CD8-positive, alpha-beta memory T cell (primary cell): ENCODE data around the gene QPRT. TPM values are rescaled to one million over a fixed set of nuclear protein-coding genes. Genes with fewer than 3 reads are reported as not detected.
"Not testable (repeated sequence)": the region's sequence is repeated elsewhere in the genome, so short reads cannot be mapped to it uniquely, and the experiment has no call there.

Experiments used
- CTCF ChIA-PET: fragments of 350-600 bp; sonication (Branson Sonifier 250); formaldehyde crosslinking; loops from one replicate; lab custom pipeline; 2021; ENCODE audit warnings: antibody characterized with exemption; lab: Charles Lee
- POLR2A ChIA-PET: fragments of 350-600 bp; sonication (Branson Sonifier 250); formaldehyde crosslinking; loops from one replicate; lab custom pipeline; 2021; ENCODE audit warnings: antibody characterized with exemption; lab: Charles Lee
- DNase-seq, 5 donors: peaks; one replicate each; pipeline versions ENCODE4 v3.0.0 to v3.0.0-alpha.2; 2020 to 2022; ENCODE audit warnings: mixed read lengths in 1 of 5
- H3K27ac ChIP-seq: one replicate; pipeline ENCODE4 v1.7.0; 2013; ENCODE audit warnings: low read depth, mild to moderate bottlenecking, low read length, moderate library complexity
- H3K27me3 ChIP-seq: 2 replicates; pipeline ENCODE4 v1.7.0; 2013; ENCODE audit warnings: low read length, mild to moderate bottlenecking; ENCODE audit not compliant: insufficient read depth, poor library complexity, severe bottlenecking
- H3K36me3 ChIP-seq: 2 replicates; pipeline ENCODE4 v1.7.0; 2013; ENCODE audit warnings: mild to moderate bottlenecking, low read length, moderate library complexity; ENCODE audit not compliant: insufficient read depth
- H3K4me1 ChIP-seq: 2 replicates; pipeline ENCODE4 v1.7.0; 2013; ENCODE audit warnings: mild to moderate bottlenecking, low read length, moderate library complexity; ENCODE audit not compliant: insufficient read depth
- H3K4me3 ChIP-seq: 2 replicates; pipeline ENCODE4 v1.7.0; 2013; ENCODE audit warnings: mild to moderate bottlenecking, low read length
- H3K9me3 ChIP-seq: 2 replicates; pipeline ENCODE4 v1.7.0; 2013; ENCODE audit warnings: mild to moderate bottlenecking, low read length
- H3K27ac Mint-ChIP-seq, 8 donors: one replicate each; pipeline ENCODE4 v1.8.0; 2020 to 2021; ENCODE audit warnings: mixed read lengths in 8 of 8, mild to moderate bottlenecking in 6 of 8, inconsistent platforms in 3 of 8, moderate library complexity in 3 of 8
- H3K27me3 Mint-ChIP-seq, 2 donors: one replicate each; pipeline ENCODE4 v1.8.0; 2020 to 2021; ENCODE audit warnings: mixed read lengths in 2 of 2, mild to moderate bottlenecking in 1 of 2, moderate library complexity in 1 of 2
- H3K36me3 Mint-ChIP-seq, 3 donors: one replicate each; pipeline ENCODE4 v1.8.0; 2020 to 2021; ENCODE audit warnings: mixed read lengths in 3 of 3, inconsistent platforms in 1 of 3, mild to moderate bottlenecking in 1 of 3
- H3K4me1 Mint-ChIP-seq, 3 donors: one replicate each; pipeline ENCODE4 v1.8.0; 2020 to 2021; ENCODE audit warnings: mixed read lengths in 3 of 3, inconsistent platforms in 1 of 3, mild to moderate bottlenecking in 1 of 3
- H3K4me3 Mint-ChIP-seq, 7 donors: one replicate each; pipeline ENCODE4 v1.8.0; 2020 to 2021; ENCODE audit warnings: mixed read lengths in 7 of 7, mild to moderate bottlenecking in 6 of 7, moderate library complexity in 4 of 7, inconsistent platforms in 2 of 7
- H3K9me3 Mint-ChIP-seq, 5 donors: one replicate each; pipeline ENCODE4 v1.8.0; 2020 to 2022; ENCODE audit warnings: mixed read lengths in 5 of 5, mild to moderate bottlenecking in 3 of 5, moderate library complexity in 2 of 5, inconsistent platforms in 1 of 5
- polyA plus RNA-seq: library from polyadenylated mRNA; unstranded; fragments of 300-500 nt; fragmentation: Illumina TruSeq; gene quantifications from one replicate; pipeline ENCODE4 v1.2.3, GENCODE V29; 2021
- total RNA-seq, 2 experiments: library from RNA; stranded (reverse); gene quantifications; one replicate each; pipeline ENCODE4 v1.2.3, GENCODE V29; 2021

QPRT gene
- total and polyA plus RNA-seq, 3 experiments from 2014 or later: 0.74 to 3.5 (median 3.0) TPM

DNA sequence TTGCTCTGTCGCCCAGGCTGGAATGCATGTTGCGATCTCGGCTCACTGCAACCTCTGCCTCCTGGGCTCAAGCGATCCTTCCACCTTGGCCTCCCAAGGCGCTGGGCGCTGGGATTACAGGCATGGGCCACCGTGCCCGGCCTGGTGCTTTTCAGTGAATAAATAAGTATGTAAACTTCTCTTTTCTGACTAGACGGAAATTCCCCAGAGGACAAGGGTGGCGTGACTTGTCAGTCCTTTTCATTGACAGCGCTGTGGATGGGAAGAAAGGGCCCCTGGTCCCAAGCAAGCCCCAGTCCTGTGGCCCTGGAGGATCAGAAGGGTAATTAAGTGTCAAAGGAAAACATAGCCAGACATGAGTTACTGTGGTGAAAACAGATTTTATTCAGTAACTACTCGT lies 25.5 kb upstream of the QPRT start:
- H3K4me3 Mint-ChIP-seq: no peak overlapping the region

DNA sequence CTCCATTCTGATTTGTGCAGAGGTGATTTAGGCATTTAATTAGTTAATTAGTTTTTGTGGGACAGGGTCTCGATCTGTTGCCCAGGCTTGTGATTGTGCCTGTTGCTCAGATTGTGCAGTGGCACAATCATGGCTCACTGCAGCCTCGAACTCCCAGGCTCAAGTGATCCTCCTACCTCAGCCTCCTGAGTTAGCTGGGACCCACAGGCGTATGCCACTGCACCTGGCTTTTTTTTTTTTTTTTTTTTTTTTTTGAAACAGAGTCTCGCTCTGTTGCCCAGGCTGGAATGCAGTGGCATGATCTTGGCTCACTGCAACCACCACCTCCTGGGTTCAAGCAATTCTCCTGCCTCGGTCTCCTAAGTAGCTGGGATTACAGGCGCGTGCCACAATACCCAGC lies 25.1 kb upstream of the QPRT start:
- H3K36me3 ChIP-seq, H3K4me1 ChIP-seq, POLR2A ChIA-PET, H3K27ac ChIP-seq, DNase-seq, H3K27me3 Mint-ChIP-seq, H3K9me3 Mint-ChIP-seq, H3K9me3 ChIP-seq, H3K4me3 Mint-ChIP-seq, H3K27me3 ChIP-seq, H3K4me3 ChIP-seq, H3K36me3 Mint-ChIP-seq: not testable (repeated sequence)
- peak overlapping the region in 1 of 8 donors; percentile 46 for H3K27ac Mint-ChIP-seq
- CTCF ChIA-PET: interaction anchor here (1.0 to 1.4 kb wide), 3 partner anchors 12 to 85 kb away, joined by 3 to 5 read pairs (median 3); no protein-coding TSS in a partner anchor
- peaks cover 5 to 12% (median 5%) of the 10 kb centered on the region in 3 donors for H3K4me1 Mint-ChIP-seq

More for the DNA sequence above, 25.5 kb upstream of the QPRT start:
- Mint-ChIP-seq H3K27me3 (no peaks in the 10 kb centered on the region), H3K4me1 (peaks cover 4 to 9% (median 5%) of the 10 kb centered on the region in 3 donors), H3K36me3 (peaks cover 0 to 2% (median 0%) of the 10 kb centered on the region in 3 donors), H3K27ac (no peak overlapping the region), H3K9me3 (no peaks in the 10 kb centered on the region)
- no peak for DNase-seq
- CTCF ChIA-PET: interaction anchor here (1.2 to 1.4 kb wide), 2 partner anchors 12 to 13 kb away, joined by 3 to 5 read pairs; no protein-coding TSS in a partner anchor
- POLR2A ChIA-PET: no interaction called here
- H3K36me3 ChIP-seq: no peaks in the 10 kb centered on the region
- H3K4me1 ChIP-seq: no peaks in the 10 kb centered on the region
- no peak overlapping the region for H3K4me3 ChIP-seq
- H3K27me3 ChIP-seq: no peaks in the 10 kb centered on the region
- no peaks in the 10 kb centered on the region for H3K9me3 ChIP-seq
- H3K27ac ChIP-seq: no peak overlapping the region

DNA sequence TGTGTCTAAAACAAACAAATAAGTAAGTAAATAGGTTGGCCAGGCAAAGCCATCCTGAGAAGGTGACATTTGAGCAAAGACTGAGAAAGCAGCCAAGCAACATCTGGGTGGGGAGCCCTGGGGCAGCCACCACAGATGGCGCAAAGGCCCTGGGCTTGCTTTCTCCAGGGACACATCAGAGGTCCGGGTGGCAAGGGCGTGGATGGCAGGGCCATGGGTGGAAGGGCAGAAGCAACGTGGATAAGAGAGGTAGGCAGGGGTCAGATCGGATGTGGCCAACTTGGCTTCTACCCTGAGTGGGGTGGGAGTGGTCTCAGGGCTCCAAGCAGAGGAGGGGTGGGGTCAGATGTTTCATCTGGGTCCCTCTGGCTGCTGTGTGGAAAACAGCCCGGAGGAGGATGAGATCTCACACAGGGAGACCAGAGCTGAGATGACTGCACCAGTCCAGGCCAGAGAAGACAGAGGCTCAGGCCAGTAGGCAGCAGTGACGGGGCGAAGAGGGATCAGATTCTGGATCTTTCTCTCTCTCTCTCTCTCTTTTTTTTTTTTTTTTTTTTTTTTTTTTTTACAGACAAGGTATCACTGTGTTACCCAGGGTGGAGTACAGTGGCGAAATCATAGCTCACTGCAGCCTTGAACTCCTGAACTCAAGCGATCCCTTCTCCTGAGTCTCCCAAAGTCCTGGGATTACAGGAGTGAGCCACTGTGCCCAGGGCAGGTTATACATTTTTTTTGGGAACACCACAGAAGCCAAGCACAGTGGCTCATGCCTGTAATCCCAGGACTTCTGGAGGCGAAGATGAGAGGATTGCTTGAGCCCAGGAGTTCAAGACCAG lies 22.1 kb upstream of the QPRT start:
- H3K36me3 Mint-ChIP-seq: peaks cover 0 to 2% (median 0%) of the 10 kb centered on the region in 3 donors
- H3K9me3 Mint-ChIP-seq: no peaks in the 10 kb centered on the region
- peak overlapping the region in 6 of 8 donors; percentile 17 to 77 (median 62) for H3K27ac Mint-ChIP-seq
- Histone ChIP-seq H3K27me3 (no peaks in the 10 kb centered on the region), H3K9me3 (no peaks in the 10 kb centered on the region), H3K27ac (no peak overlapping the region), H3K4me1 (peaks cover 11% of the 10 kb centered on the region), H3K36me3 (no peaks in the 10 kb centered on the region), H3K4me3 (no peak overlapping the region)
- DNase-seq: no peak
- ChIA-PET CTCF (interaction anchor here (0.7 to 1.0 kb wide), 2 partner anchors 16 to 18 kb away, joined by 3 read pairs; no protein-coding TSS in a partner anchor), POLR2A (no interaction called here)
- H3K27me3 Mint-ChIP-seq: no peaks in the 10 kb centered on the region
- H3K4me1 Mint-ChIP-seq: peaks cover 14 to 28% (median 26%) of the 10 kb centered on the region in 3 donors
- H3K4me3 Mint-ChIP-seq: peak overlapping the region in 1 of 7 donors; percentile 17

DNA sequence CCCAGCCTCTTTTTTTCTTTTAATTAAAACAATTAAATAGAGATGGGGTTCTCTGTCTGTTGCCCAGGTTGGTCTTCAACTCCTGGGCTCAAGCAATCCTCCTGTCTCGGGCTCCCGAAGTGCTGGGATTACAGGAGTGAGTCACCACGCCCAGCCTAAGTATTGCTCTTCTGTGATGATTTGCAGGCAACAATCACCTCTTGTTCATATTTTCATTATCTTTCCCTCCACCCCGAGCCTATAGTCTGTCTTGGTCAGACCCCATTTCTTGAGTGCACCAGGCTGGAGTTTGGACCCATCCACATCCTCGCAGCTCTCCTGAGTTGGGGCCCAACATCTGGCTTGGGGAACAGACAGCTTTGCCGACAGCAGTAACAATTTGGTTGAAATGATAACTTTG lies 20.3 kb upstream of the QPRT start:
- Histone ChIP-seq H3K36me3 (no peaks in the 10 kb centered on the region), H3K9me3 (no peaks in the 10 kb centered on the region), H3K27me3 (no peaks in the 10 kb centered on the region), H3K4me3 (no peak overlapping the region), H3K27ac (no peak overlapping the region), H3K4me1 (peaks cover 15% of the 10 kb centered on the region)
- Mint-ChIP-seq H3K4me1 (peaks cover 21 to 39% (median 35%) of the 10 kb centered on the region in 3 donors), H3K4me3 (no peak overlapping the region), H3K9me3 (no peaks in the 10 kb centered on the region), H3K27me3 (no peaks in the 10 kb centered on the region), H3K36me3 (peaks cover 3 to 11% (median 6%) of the 10 kb centered on the region in 3 donors), H3K27ac (peak overlapping the region in 5 of 8 donors; percentile 28 to 83 (median 62))
- CTCF ChIA-PET: no interaction called here
- DNase-seq: no peak
- POLR2A ChIA-PET: interaction anchor here (0.7 kb wide), 1 partner anchor 13 kb away, joined by 4 read pairs; no protein-coding TSS in a partner anchor

DNA sequence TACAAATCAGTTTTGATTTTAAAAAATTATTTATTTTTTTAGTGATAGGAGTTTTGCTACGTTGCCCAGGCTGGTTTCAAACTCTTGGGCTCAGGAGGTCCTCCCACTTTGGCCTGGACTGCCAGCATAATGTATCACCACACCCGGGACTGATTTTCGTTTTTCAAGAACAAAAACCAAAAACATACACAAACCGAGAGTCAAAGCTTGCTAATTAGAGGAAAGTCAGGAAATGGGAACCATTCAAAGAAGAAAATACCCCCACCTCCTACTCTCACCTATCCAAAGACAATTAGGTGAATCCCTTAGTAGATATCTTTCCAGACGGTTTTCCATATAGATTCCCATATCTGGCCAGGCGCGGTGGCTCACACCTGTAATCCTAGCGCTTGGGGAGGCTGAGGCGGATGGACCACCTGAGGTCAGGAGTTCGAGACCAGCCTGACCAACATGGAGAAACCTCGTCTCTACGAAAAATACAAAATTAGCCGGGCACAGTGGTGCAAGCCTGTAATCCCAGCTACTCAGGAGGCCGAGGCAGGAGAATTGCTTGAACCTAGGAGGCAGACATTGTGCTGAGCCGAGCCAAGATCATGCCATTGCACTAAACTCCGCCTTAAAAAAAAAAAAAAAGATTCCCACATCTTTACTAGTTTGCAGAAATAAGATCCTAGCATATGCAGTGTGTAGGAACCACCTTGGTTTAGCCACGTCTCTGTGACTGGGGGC lies 16.8 kb upstream of the QPRT start:
- H3K27ac Mint-ChIP-seq: peak overlapping the region; percentile 91 to 99 (median 98)

DNA sequence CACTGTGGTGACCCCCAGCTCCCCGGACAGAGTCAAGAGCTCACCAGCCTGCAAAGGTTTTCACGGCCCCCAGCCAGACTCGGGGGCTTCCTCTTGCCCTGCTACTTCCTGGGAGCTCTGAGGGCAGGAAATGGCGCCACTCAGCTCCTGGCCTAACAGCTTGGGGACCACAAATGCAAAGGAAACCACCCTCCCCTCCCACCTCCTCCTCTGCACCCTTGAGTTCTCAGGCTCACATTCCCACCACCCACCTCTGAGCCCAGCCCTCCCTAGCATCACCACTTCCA lies 16.3 kb upstream of the QPRT start:
- H3K4me1 ChIP-seq: peaks cover 38% of the 10 kb centered on the region

More for the DNA sequence above, 16.8 kb upstream of the QPRT start:
- peaks cover 10 to 42% (median 18%) of the 10 kb centered on the region in 3 donors for H3K36me3 Mint-ChIP-seq
- peak overlapping the region; percentile 98 to 100 (median 99) for H3K4me3 Mint-ChIP-seq
- Histone ChIP-seq H3K4me3 (peak overlapping the region; percentile 83), H3K27me3 (no peaks in the 10 kb centered on the region), H3K9me3 (no peaks in the 10 kb centered on the region), H3K36me3 (no peaks in the 10 kb centered on the region), H3K27ac (peak overlapping the region; percentile 77), H3K4me1 (peaks cover 35% of the 10 kb centered on the region)
- ChIA-PET POLR2A (no interaction called here), CTCF (interaction anchor here (0.6 to 1.3 kb wide), 3 partner anchors 50 to 989 kb away, joined by 3 read pairs; partner anchors contain the start of gene PRR14)
- DNase-seq: no peak
- H3K9me3 Mint-ChIP-seq: peaks cover 0 to 4% (median 0%) of the 10 kb centered on the region in 5 donors
- peaks cover 0 to 9% of the 10 kb centered on the region in 2 donors for H3K27me3 Mint-ChIP-seq
- H3K4me1 Mint-ChIP-seq: peaks cover 52 to 59% (median 54%) of the 10 kb centered on the region in 3 donors

DNA sequence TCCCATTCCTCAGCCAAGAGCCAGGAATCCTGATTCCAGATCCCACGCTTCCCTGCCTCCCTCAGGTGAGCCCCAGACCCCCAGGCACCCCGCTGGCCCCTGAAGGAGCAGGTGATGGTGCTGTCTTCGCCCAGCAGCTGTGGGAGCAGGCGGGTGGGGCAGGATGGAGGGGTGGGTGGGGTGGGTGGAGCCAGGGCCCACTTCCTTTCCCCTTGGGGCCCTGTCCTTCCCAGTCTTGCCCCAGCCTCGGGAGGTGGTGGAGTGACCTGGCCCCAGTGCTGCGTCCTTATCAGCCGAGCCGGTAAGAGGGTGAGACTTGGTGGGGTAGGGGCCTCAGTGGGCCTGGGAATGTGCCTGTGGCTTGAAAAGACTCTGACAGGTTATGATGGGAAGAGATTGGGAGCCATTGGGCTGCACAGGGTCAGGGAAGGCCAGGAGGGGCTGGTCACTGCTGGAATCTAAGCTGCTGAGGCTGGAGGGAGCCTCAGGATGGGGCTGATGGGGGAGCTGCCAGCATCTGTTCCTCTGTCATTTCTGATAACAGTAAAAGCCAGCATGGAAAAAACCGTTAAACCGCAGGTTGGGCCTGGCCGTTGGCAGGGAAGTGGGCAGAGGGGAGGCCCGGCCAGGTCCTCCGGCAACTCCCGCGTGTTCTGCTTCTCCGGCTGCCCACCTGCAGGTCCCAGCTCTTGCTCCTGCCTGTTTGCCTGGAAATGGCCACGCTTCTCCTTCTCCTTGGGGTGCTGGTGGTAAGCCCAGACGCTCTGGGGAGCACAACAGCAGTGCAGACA lies 15.8 kb upstream of the QPRT start, which contains the start of gene SPN:
Gene SPN, plus strand, starts transcription at position 232 of the 791 bp plus-strand sequence. Its CDS starts 482 bp downstream, at position 714.
- H3K4me1 Mint-ChIP-seq: peaks cover 57 to 69% (median 64%) of the 10 kb centered on the region in 3 donors
- H3K27me3 Mint-ChIP-seq: peaks cover 0 to 9% of the 10 kb centered on the region in 2 donors
- ChIA-PET CTCF (interaction anchor here (0.7 to 1.3 kb wide), 6 partner anchors 22 to 664 kb away, joined by 3 to 5 read pairs (median 3); no protein-coding TSS in a partner anchor), POLR2A (interaction anchor here (0.8 kb wide), 1 partner anchor 16 kb away, joined by 4 read pairs; the partner anchor contains the start of gene QPRT)
- Histone ChIP-seq H3K4me1 (peaks cover 43% of the 10 kb centered on the region), H3K9me3 (no peaks in the 10 kb centered on the region), H3K27me3 (no peaks in the 10 kb centered on the region), H3K4me3 (peak within 1 kb of the TSS; percentile 83), H3K36me3 (no peaks in the 10 kb centered on the region), H3K27ac (peak within 1 kb of the TSS; percentile 77)
- H3K27ac Mint-ChIP-seq: peak within 1 kb of the TSS; percentile 92 to 99 (median 98)
- H3K36me3 Mint-ChIP-seq: peaks cover 12 to 45% (median 18%) of the 10 kb centered on the region in 3 donors
- peak within 1 kb of the TSS; percentile 98 to 100 (median 99) for H3K4me3 Mint-ChIP-seq
- peaks cover 0 to 4% (median 0%) of the 10 kb centered on the region in 5 donors for H3K9me3 Mint-ChIP-seq
- peak; percentile 21 to 66 (median 23) for DNase-seq

More for the DNA sequence above, 16.3 kb upstream of the QPRT start:
- Mint-ChIP-seq H3K9me3 (peaks cover 0 to 4% (median 0%) of the 10 kb centered on the region in 5 donors), H3K4me3 (peak overlapping the region; percentile 98 to 100 (median 99)), H3K4me1 (peaks cover 55 to 64% (median 59%) of the 10 kb centered on the region in 3 donors), H3K27me3 (peaks cover 0 to 9% of the 10 kb centered on the region in 2 donors), H3K27ac (peak overlapping the region; percentile 91 to 99 (median 98)), H3K36me3 (peaks cover 10 to 43% (median 18%) of the 10 kb centered on the region in 3 donors)
- H3K27me3 ChIP-seq: no peaks in the 10 kb centered on the region
- DNase-seq: peak; percentile 38 to 77 (median 63)
- H3K4me3 ChIP-seq: peak overlapping the region; percentile 83
- H3K36me3 ChIP-seq: no peaks in the 10 kb centered on the region
- H3K27ac ChIP-seq: peak overlapping the region; percentile 77
- ChIA-PET CTCF (interaction anchor here (0.6 to 1.3 kb wide), 3 partner anchors 51 to 664 kb away, joined by 3 read pairs; no protein-coding TSS in a partner anchor), POLR2A (no interaction called here)
- no peaks in the 10 kb centered on the region for H3K9me3 ChIP-seq
